H1 (cell line): Measurements from ENCODE around the gene SNORC. TPM values are rescaled to one million over a fixed set of nuclear protein-coding genes. Genes with fewer than 3 reads are reported as not detected.

Source experiments
- CTCF ChIA-PET: fragments of 300-600 bp; sonication (Branson Sonifier 250); formaldehyde crosslinking; loops from one replicate; lab custom pipeline; 2021; ENCODE audit not compliant: partially characterized antibody; lab: Charles Lee
- POLR2A ChIA-PET: fragments of 300-600 bp; sonication (Branson Sonifier 250); formaldehyde crosslinking; loops from one replicate; lab custom pipeline; 2021; ENCODE audit warnings: inconsistent platforms; ENCODE audit not compliant: partially characterized antibody; lab: Charles Lee
- DNase-seq, 2 experiments: peaks; one replicate each; pipeline versions ENCODE4 v3.0.0 to v3.0.0-alpha.2; 2010 to 2022; ENCODE audit warnings: low spot score in 2 of 2, low read depth in 1 of 2, mixed read lengths in 1 of 2
- FAIRE-seq: peaks from 2 replicates; lab custom pipeline; 2011; peaks lifted over from hg19 to GRCh38; lab: Jason Lieb, UNC
- H2AFZ ChIP-seq: 2 replicates; pipeline ENCODE4 v1.8.1; 2012; ENCODE audit warnings: low read length, inconsistent platforms
- H2AK5ac ChIP-seq: 2 replicates; pipeline ENCODE4 v1.6.1; 2013; ENCODE audit warnings: low read depth, low read length
- H2BK120ac ChIP-seq: replicated peaks from 2 replicates; pipeline ENCODE3; 2013; ENCODE audit warnings: low read depth, low read length, inconsistent platforms
- H2BK12ac ChIP-seq: 2 replicates; pipeline ENCODE4 v1.6.1; 2013; ENCODE audit warnings: low read depth, low read length
- H2BK15ac ChIP-seq: 2 replicates; pipeline ENCODE4 v1.6.1; 2013; ENCODE audit warnings: low read length
- H2BK20ac ChIP-seq: 2 replicates; pipeline ENCODE4 v1.6.1; 2013; ENCODE audit warnings: low read length
- H2BK5ac ChIP-seq: 2 replicates; pipeline ENCODE4 v1.6.1; 2013; ENCODE audit warnings: low read depth, low read length
- H3K14ac ChIP-seq: 2 replicates; pipeline ENCODE4 v1.6.1; 2013; ENCODE audit warnings: inconsistent platforms; ENCODE audit not compliant: insufficient read length
- H3K18ac ChIP-seq: 2 replicates; pipeline ENCODE4 v1.6.1; 2013; ENCODE audit warnings: low read length; ENCODE audit errors: extremely low read depth
- H3K23ac ChIP-seq: 2 replicates; pipeline ENCODE4 v1.6.1; 2013; ENCODE audit warnings: inconsistent platforms; ENCODE audit not compliant: insufficient read length
- H3K23me2 ChIP-seq: 2 replicates; pipeline ENCODE4 v1.6.1; 2013; ENCODE audit warnings: low read depth, low read length
- H3K27ac ChIP-seq: 2 replicates; pipeline ENCODE4 v1.6.1; 2011; ENCODE audit warnings: low read depth, low read length, inconsistent platforms
- H3K27me3 ChIP-seq, 4 experiments: replicated peaks in 1 of 4; 1 replicate in 1 of 4; 2 replicates in 3 of 4; pipeline versions ENCODE4 v1.6.1 to v1.8.1; 2011 to 2013; ENCODE audit warnings: low read length in 3 of 4, mild to moderate bottlenecking in 3 of 4, inconsistent platforms in 2 of 4, mixed read lengths in 2 of 4, moderate library complexity in 1 of 4; ENCODE audit not compliant: control insufficient read depth in 3 of 4, insufficient read depth in 3 of 4; ENCODE audit errors: extremely low read depth in 1 of 4
- H3K36me3 ChIP-seq, 4 experiments: 2 replicates each; pipeline versions ENCODE4 v1.6.1 to v1.8.1; 2011 to 2013; ENCODE audit warnings: mild to moderate bottlenecking in 4 of 4, low read length in 3 of 4, moderate library complexity in 2 of 4, control low read depth in 1 of 4, inconsistent platforms in 1 of 4; ENCODE audit not compliant: insufficient read depth in 4 of 4, control insufficient read depth in 2 of 4
- H3K4ac ChIP-seq: replicated peaks from 2 replicates; pipeline ENCODE3; 2013; ENCODE audit warnings: low read length, low read depth, mixed read lengths, inconsistent platforms; ENCODE audit not compliant: insufficient read length
- H3K4me1 ChIP-seq, 4 experiments: replicated peaks in 1 of 4; 1 replicate in 1 of 4; 2 replicates in 3 of 4; pipeline versions ENCODE4 v1.6.1 to v1.8.1; 2011 to 2013; ENCODE audit warnings: low read length in 3 of 4, inconsistent platforms in 2 of 4, mixed read lengths in 1 of 4; ENCODE audit not compliant: insufficient read depth in 4 of 4, control insufficient read depth in 3 of 4
- H3K4me2 ChIP-seq, 2 experiments: 2 replicates each; pipeline versions ENCODE4 v1.6.1 to v1.8.1; 2011 to 2013; ENCODE audit warnings: low read depth in 2 of 2, low read length in 2 of 2, control low read depth in 1 of 2, inconsistent platforms in 1 of 2, mild to moderate bottlenecking in 1 of 2; ENCODE audit not compliant: insufficient read depth in 1 of 2
- H3K4me3 ChIP-seq, 4 experiments: fragments of 200-600, 300-600 bp in 1 of 4; sonication (generic), shearing (Covaris generic), sonication (Bioruptor Twin) in 1 of 4; 2 replicates each; pipeline versions ENCODE4 v1.5.1 to v1.8.1; 2011 to 2016; ENCODE audit warnings: low read length in 4 of 4, low read depth in 3 of 4, control low read depth in 2 of 4, inconsistent platforms in 2 of 4, mild to moderate bottlenecking in 2 of 4, mixed read lengths in 1 of 4, moderate library complexity in 1 of 4; ENCODE audit not compliant: insufficient read depth in 2 of 4; ENCODE audit errors: extremely low read depth in 1 of 4
- H3K56ac ChIP-seq: replicated peaks from 2 replicates; pipeline ENCODE3; 2013; ENCODE audit warnings: low read depth, mild to moderate bottlenecking, mixed read lengths, low read length, inconsistent platforms; ENCODE audit not compliant: insufficient read length
- H3K79me1 ChIP-seq: 2 replicates; pipeline ENCODE4 v1.6.1; 2013; ENCODE audit warnings: low read depth, low read length, control low read depth
- H3K79me2 ChIP-seq, 2 experiments: 2 replicates each; pipeline versions ENCODE4 v1.6.1 to v1.8.1; 2012 to 2013; ENCODE audit warnings: low read length in 2 of 2, mild to moderate bottlenecking in 2 of 2, inconsistent platforms in 1 of 2; ENCODE audit not compliant: insufficient read depth in 2 of 2, control insufficient read depth in 1 of 2
- H3K9ac ChIP-seq, 4 experiments: replicated peaks in 1 of 4; 1 replicate in 1 of 4; 2 replicates in 3 of 4; pipeline versions ENCODE4 v1.6.1 to v1.8.1; 2011 to 2013; ENCODE audit warnings: low read depth in 3 of 4, low read length in 3 of 4, control low read depth in 2 of 4, mild to moderate bottlenecking in 2 of 4, moderate library complexity in 2 of 4, inconsistent platforms in 1 of 4; ENCODE audit errors: extremely low read depth in 1 of 4
- H3K9me3 ChIP-seq, 2 experiments: 2 replicates each; pipeline versions ENCODE4 v1.6.1 to v1.8.1; 2012 to 2013; ENCODE audit warnings: mild to moderate bottlenecking in 2 of 2, moderate library complexity in 2 of 2, control low read depth in 1 of 2, inconsistent platforms in 1 of 2, low read depth in 1 of 2, low read length in 1 of 2, mixed read lengths in 1 of 2; ENCODE audit not compliant: insufficient read depth in 2 of 2
- H4K20me1 ChIP-seq, 2 experiments: replicated peaks in 1 of 2; 2 replicates each; pipeline versions ENCODE3 to v1.8.1; 2011 to 2013; ENCODE audit warnings: inconsistent platforms in 2 of 2, low read length in 2 of 2, mild to moderate bottlenecking in 1 of 2; ENCODE audit not compliant: insufficient read depth in 2 of 2, control insufficient read depth in 1 of 2
- H4K5ac ChIP-seq: 2 replicates; pipeline ENCODE4 v1.6.1; 2013; ENCODE audit warnings: low read length, low read depth, mixed read lengths, inconsistent platforms; ENCODE audit not compliant: insufficient read length
- H4K8ac ChIP-seq: 2 replicates; pipeline ENCODE4 v1.8.0; 2013; ENCODE audit warnings: mild to moderate bottlenecking, moderate library complexity, low read length, inconsistent platforms; ENCODE audit not compliant: insufficient read depth; ENCODE audit errors: extremely low read depth
- H4K91ac ChIP-seq: replicated peaks from 2 replicates; pipeline ENCODE3; 2013; ENCODE audit warnings: low read length, mixed read lengths, inconsistent platforms; ENCODE audit not compliant: insufficient read length
- EP300 ChIP-seq, 2 experiments: IDR thresholded peaks; 1 replicate in 1 of 2; 2 replicates in 1 of 2; pipeline ENCODE4 v1.6.1; 2011 to 2012; ENCODE audit warnings: low read depth in 2 of 2, low read length in 2 of 2, mild to moderate bottlenecking in 2 of 2, borderline replicate concordance in 1 of 2, inconsistent platforms in 1 of 2, moderate library complexity in 1 of 2
- FOSL1 ChIP-seq: IDR thresholded peaks from 2 replicates; pipeline ENCODE4 v1.6.1; 2011; ENCODE audit warnings: mild to moderate bottlenecking, low read depth, low read length, moderate library complexity; ENCODE audit not compliant: insufficient read depth
- MAFK ChIP-seq: IDR thresholded peaks from 2 replicates; pipeline ENCODE4 v1.6.1; 2012; ENCODE audit warnings: low read depth, mild to moderate bottlenecking, improper control_type of control experiment, low read length
- PHF8 ChIP-seq: fragments of 200-600 bp; sonication (generic); conservative IDR thresholded peaks from 2 replicates; pipeline ENCODE4 v1.7.1; 2012; ENCODE audit warnings: low read depth, mild to moderate bottlenecking, inconsistent platforms, low read length, moderate library complexity
- RFX5 ChIP-seq: IDR thresholded peaks from 2 replicates; pipeline ENCODE4 v1.6.1; 2011; ENCODE audit warnings: low read depth, low read length, improper control_type of control experiment, borderline replicate concordance
- WGBS, 2 experiments: shearing (Covaris generic) in 1 of 2; methylation state at CpG; one replicate each; pipeline versions ENCODE4 v1.1.6 to v1.1.7; 2013 to 2015; ENCODE audit warnings: low lambda C conversion rate in 2 of 2, mixed read lengths in 2 of 2, inconsistent platforms in 1 of 2, low coverage in 1 of 2, missing lambda C conversion rate in 1 of 2; ENCODE audit not compliant: insufficient replicate concordance in 2 of 2, insufficient coverage in 1 of 2, insufficient read length in 1 of 2; ENCODE audit errors: extremely low coverage in 1 of 2, missing lambda C conversion rate in 1 of 2; 5-methylcytosine and 5-hydroxymethylcytosine counted together
- polyA plus RNA-seq, 7 experiments: library from polyadenylated mRNA; depleted of rRNA in 3 of 7; stranded (reverse) in 5 of 7; unstranded in 2 of 7; fragments of >200 nt in 5 of 7; fragments of 200-250 nt in 2 of 7; gene quantifications; 1 replicate in 5 of 7; 2 replicates in 1 of 7; 4 replicates in 1 of 7; pipeline versions ENCODE4 v1.2.1 to v1.2.3, GENCODE V29; 2011 to 2013; ENCODE audit warnings: missing spikeins in 2 of 7, mixed read lengths in 2 of 7
- total RNA-seq: library from RNA; stranded (reverse); fragmentation: NEBNext Ultra II Directional; extraction: Animal tissue kit (Norgen Biotek cat#: 25700); gene quantifications from 2 replicates; pipeline ENCODE4 v1.2.1, GENCODE V29; 2021

Gene SNORC
- total and polyA plus RNA-seq, 2 of the 8 experiments (the other 6 are each of a cell fraction or from before 2014, with no cell fraction given) = 1.6 to 1.8 TPM

- Histone ChIP-seq H2BK15ac (no peak overlapping the region), H3K23me2 (peaks cover 11% of the 10 kb centered on the region; the same call in 1 of the 2 replicates), H4K8ac (no peak overlapping the region), H2BK5ac (no peak overlapping the region), H2BK12ac (no peak overlapping the region), H2AK5ac (no peak overlapping the region), H3K18ac (no peak overlapping the region), H4K5ac (no peak overlapping the region), H2BK20ac (no peak overlapping the region), H3K4me2 (no peak overlapping the region; a peak in 2 of 4 replicates), H2BK120ac (no peak overlapping the region), H3K9ac (no peak overlapping the region), H3K14ac (no peak overlapping the region), H3K4ac (no peak overlapping the region), H4K20me1 (no peaks in the 10 kb centered on the region), H3K79me2 (no peaks in the 10 kb centered on the region), H3K4me3 (no peak overlapping the region), H3K23ac (no peak overlapping the region), H3K9me3 (no peaks in the 10 kb centered on the region), H4K91ac (no peak overlapping the region), H3K27ac (no peak overlapping the region), H3K36me3 (peaks cover 0 to 6% (median 0%) of the 10 kb centered on the region in 4 experiments; a peak in 1 of 8 replicates), H2AFZ (no peak overlapping the region), H3K4me1 (peaks cover 4 to 22% (median 6%) of the 10 kb centered on the region in 4 experiments), H3K27me3 (peaks cover 25 to 53% (median 48%) of the 10 kb centered on the region in 4 experiments), H3K56ac (no peak overlapping the region), H3K79me1 (no peaks in the 10 kb centered on the region)
- DNase-seq (no peak), FAIRE-seq (no peak)
- 77% methylated on average over 11 of the region's 11 CpGs; no CpG with 5 or more reads in 1 of the 2 experiments for WGBS, 2 experiments
- CTCF ChIA-PET = interaction anchor here (0.7 to 2.2 kb wide), 9 partner anchors 12 to 326 kb away, joined by 3 to 7 read pairs (median 3); partner anchors contain the start of genes ATG16L1, INPP5D and SNORC
- POLR2A ChIA-PET = interaction anchor here (0.7 to 1.1 kb wide), 2 partner anchors 58 to 126 kb away, joined by 3 read pairs; no protein-coding TSS in a partner anchor
- TF ChIP-seq FOSL1 (no peak), PHF8 (no peak), MAFK (no peak), RFX5 (no peak), EP300 (IDR thresholded peaks at IDR 0.05; ENCODE audit: borderline replicate concordance in 1 of 2, low read depth in 2 of 2, low read length in 2 of 2) (no peak)
These were observed 55.7 kb downstream of the SNORC start for GRCh38 chr2:232925821-232926156.
